Esophagus muscularis mucosa (tissue), 3 donors: ENCODE data around the gene SGTB.

Experiments
- CTCF ChIP-seq, 3 experiments: fragments of 200-600 bp in 2 of 3; fragments of 450-650 bp in 1 of 3; sonication (generic) in 2 of 3; IDR thresholded peaks; one replicate each; pipeline ENCODE4 v1.5.1; 2017 to 2019; ENCODE audit warnings: antibody characterized with exemption in 3 of 3, mild to moderate bottlenecking in 2 of 3, moderate library complexity in 1 of 3
- POLR2A ChIP-seq: fragments of 450-650 bp; IDR thresholded peaks from one replicate; pipeline ENCODE4 v1.6.1; 2017; ENCODE audit warnings: antibody characterized with exemption, moderate library complexity, mild to moderate bottlenecking, low read depth

- TF ChIP-seq CTCF (IDR thresholded peaks at IDR 0.05): no peak
- no peak for TF ChIP-seq POLR2A
These were observed 40.3 kb upstream of the SGTB start for GRCh38 chr5:65762234-65762633.
